Heart left ventricle (tissue), 16 donors: ENCODE data around the gene CASQ2. TPM values are rescaled to one million over a fixed set of nuclear protein-coding genes. Genes with fewer than 3 reads are reported as not detected.

ENCODE experiments used
- ATAC-seq, 4 donors: fragments of 200-7000 bp; cut with Tn5 transposase; one replicate each; pipeline ENCODE4 v1.9.1; 2020 to 2022; ENCODE audit warnings: moderate library complexity in 4 of 4, mild to moderate bottlenecking in 3 of 4, moderate number of reproducible peaks in 1 of 4
- DNase-seq, 5 donors: peaks; one replicate each; pipeline ENCODE4 v3.0.0-alpha.2; 2020
- H3K27ac ChIP-seq, 12 donors: fragments of 200-600 bp; sonication (generic) in 4 of 12; one replicate each; pipeline versions ENCODE4 v1.5.0 to v1.8.0; 2016 to 2022; ENCODE audit warnings: mild to moderate bottlenecking in 2 of 12
- H3K27me3 ChIP-seq, 9 donors: fragments of 200-600 bp; sonication (generic) in 2 of 9; one replicate each; pipeline versions ENCODE4 v1.5.1 to v1.8.0; 2016 to 2022; ENCODE audit warnings: mild to moderate bottlenecking in 3 of 9
- H3K36me3 ChIP-seq, 9 donors: fragments of 200-600 bp; sonication (generic) in 2 of 9; one replicate each; pipeline versions ENCODE4 v1.5.0 to v1.8.0; 2018 to 2022; ENCODE audit warnings: mild to moderate bottlenecking in 2 of 9
- H3K4me1 ChIP-seq, 12 donors: fragments of 200-600 bp; sonication (generic) in 4 of 12; one replicate each; pipeline versions ENCODE4 v1.5.0 to v1.8.0; 2016 to 2022; ENCODE audit warnings: mild to moderate bottlenecking in 3 of 12
- H3K4me3 ChIP-seq, 12 donors: fragments of 200-600 bp; sonication (generic) in 4 of 12; one replicate each; pipeline versions ENCODE4 v1.5.0 to v1.8.0; 2017 to 2022; ENCODE audit warnings: mild to moderate bottlenecking in 9 of 12, moderate library complexity in 4 of 12
- H3K9me3 ChIP-seq, 12 donors: fragments of 200-600 bp; sonication (generic) in 4 of 12; one replicate each; pipeline versions ENCODE4 v1.5.0 to v1.8.0; 2016 to 2022; ENCODE audit warnings: mild to moderate bottlenecking in 1 of 12
- CTCF ChIP-seq, 12 donors: fragments of 200-600 bp; sonication (generic) in 4 of 12; IDR thresholded peaks; one replicate each; pipeline versions ENCODE4 v1.5.0 to v1.8.0; 2018 to 2022; ENCODE audit warnings: antibody characterized with exemption in 12 of 12, mild to moderate bottlenecking in 5 of 12
- POLR2A ChIP-seq, 2 donors: fragments of 450-650 bp; IDR thresholded peaks; one replicate each; pipeline ENCODE4 v1.6.1; 2017; ENCODE audit warnings: antibody characterized with exemption in 2 of 2, mild to moderate bottlenecking in 2 of 2, moderate library complexity in 2 of 2
- WGBS, 4 donors: extraction: QIAGEN DNeasy Blood & Tissue Kit in 2 of 4; methylation state at CpG; one replicate each; pipeline versions ENCODE4 v1.1.5 to v1.1.7; 2013 to 2018; 5-methylcytosine and 5-hydroxymethylcytosine counted together
- intact Hi-C, 10 donors: fragments of 100-400 bp; cut with DNase I; formaldehyde crosslinking; loops; one replicate each; pipeline versions ENCODE4 v1.11.1 to v1.14.2; 2022
- polyA plus RNA-seq, 2 donors: library from polyadenylated mRNA; stranded (reverse); fragments of 200-250 nt; gene quantifications; one replicate each; pipeline ENCODE4 v1.2.3, GENCODE V29; 2013
- total RNA-seq, 9 donors: library from RNA; depleted of rRNA in 2 of 9; stranded (reverse); fragments of >200 nt in 2 of 9; fragmentation: NEBNext Ultra II Directional in 3 of 9; extraction: Animal tissue kit (Norgen Biotek cat#: 25700) in 3 of 9; gene quantifications; one replicate each; pipeline versions ENCODE4 v1.1.0 to v1.2.4, GENCODE V29; 2016 to 2023
- donor health status: ischemic (EF 13 %, LVEDD 7.1; RV severe dilation, severe dysfunction).
- donor health status: healthy with polysubstance abuse.
- donor health status: DM: no; HTN: yes; CAD: no.
- donor health status: DM: no; HTN: no; CAD: no.
- donor health status: ischemic (EF 25% LVEDD 6.9; RV normal size, moderate dysfunction).
- donor health status: ischemic (EF 25% LVEDD 5.7; RV mildly dilated, moderate dysfunction).
- donor health status: healthy.
- donor health status: DM: yes; HTN: yes; CAD: no.
- donor health status: ischemic (EF 35%, LVEDD 5.7; RV mildly dilated, moderate dysfunction).
- donor health status: nonischemic (EF 11% LVEDD 7.7; RV severe dilation, severe dysfunction).
- donor health status: DM: yes; HTN: yes; CAD: no.
- donor health status: PGD.
- donor health status: ischemic (EF 29% LVEDD 5.4; RV normal size, mild dysfunction).
- donor health status: nonischemic (EF 23%, LVEDD 6.1; RV moderate dilation, normal function).

The CASQ2 gene
- total and polyA plus RNA-seq, 11 donors = 444 to 1,692 (median 895) TPM

- H3K36me3 ChIP-seq = peaks cover 0 to 44% (median 31%) of the 10 kb centered on the region in 9 donors
- intact Hi-C loops = no loop called here
- peaks cover 0 to 8% (median 0%) of the 10 kb centered on the region in 12 donors for H3K4me1 ChIP-seq
- no peak for TF ChIP-seq POLR2A (IDR thresholded peaks at IDR 0.05)
- no peak for TF ChIP-seq CTCF (IDR thresholded peaks at IDR 0.05)
- H3K27me3 ChIP-seq = no peaks in the 10 kb centered on the region
- H3K27ac ChIP-seq = no peak overlapping the region
- no peaks in the 10 kb centered on the region for H3K9me3 ChIP-seq
- H3K4me3 ChIP-seq = no peak overlapping the region
- WGBS, 4 donors = 82 to 98% (median 89%) methylated on average over 3 of the region's 3 CpGs
- DNase-seq = no peak
- no peak for ATAC-seq
Measured at GRCh38 chr1:115694805-115695204, 73.7 kb downstream of the CASQ2 start.

GRCh38 chr1:115692224-115692623 is 76.3 kb downstream of the CASQ2 start:
- peak in 1 of 5 donors; percentile 53 for DNase-seq

GRCh38 chr1:115690972-115691371 is 77.5 kb downstream of the CASQ2 start:
- Histone ChIP-seq H3K27ac (no peak overlapping the region), H3K9me3 (no peaks in the 10 kb centered on the region), H3K4me3 (no peak overlapping the region), H3K27me3 (no peaks in the 10 kb centered on the region), H3K36me3 (peaks cover 0 to 67% (median 35%) of the 10 kb centered on the region in 9 donors), H3K4me1 (peaks cover 0 to 8% (median 0%) of the 10 kb centered on the region in 12 donors)
- whole genome bisulfite sequencing, 4 donors = 93 to 95% (median 95%) methylated on average over 8 of the region's 8 CpGs
- intact Hi-C loops = no loop called here
- DNase-seq (no peak), ATAC-seq (no peak)
- TF ChIP-seq POLR2A (IDR thresholded peaks at IDR 0.05) = no peak
- TF ChIP-seq CTCF (IDR thresholded peaks at IDR 0.05) = no peak

More at GRCh38 chr1:115692224-115692623, 76.3 kb downstream of the CASQ2 start:
- ATAC-seq = peak; percentile 47 to 80 (median 66)
- Histone ChIP-seq H3K27me3 (no peaks in the 10 kb centered on the region), H3K4me3 (no peak overlapping the region), H3K36me3 (peaks cover 0 to 56% (median 27%) of the 10 kb centered on the region in 9 donors), H3K9me3 (no peaks in the 10 kb centered on the region), H3K4me1 (peaks cover 0 to 8% (median 0%) of the 10 kb centered on the region in 12 donors), H3K27ac (no peak overlapping the region)
- WGBS, 4 donors = 56 to 76% (median 68%) methylated on average over 4 of the region's 4 CpGs
- intact Hi-C loops = no loop called here
- TF ChIP-seq CTCF (IDR thresholded peaks at IDR 0.05) = no peak
- no peak for TF ChIP-seq POLR2A (IDR thresholded peaks at IDR 0.05)

- Histone ChIP-seq H3K9me3 (no peaks in the 10 kb centered on the region), H3K36me3 (peaks cover 0 to 93% (median 62%) of the 10 kb centered on the region in 9 donors), H3K27ac (no peak overlapping the region), H3K4me3 (no peak overlapping the region), H3K4me1 (peaks cover 0 to 8% (median 0%) of the 10 kb centered on the region in 12 donors), H3K27me3 (no peaks in the 10 kb centered on the region)
- DNase-seq (no peak), ATAC-seq (no peak)
- intact Hi-C loops = no loop called here
- 93 to 98% (median 96%) methylated on average over 3 of the region's 3 CpGs for WGBS, 4 donors
- TF ChIP-seq CTCF (IDR thresholded peaks at IDR 0.05) (no peak), POLR2A (IDR thresholded peaks at IDR 0.05) (no peak)
Measured at GRCh38 chr1:115687744-115688143, 80.8 kb downstream of the CASQ2 start.
